GM21381 (cell line): Measurements from ENCODE around the gene ANO2.
"Not testable (repeated sequence)": the region's sequence is repeated elsewhere in the genome, so short reads cannot be mapped to it uniquely, and the experiment has no call there.

ENCODE experiments used
- ATAC-seq: cut with Tn5 transposase; IDR thresholded peaks from one replicate; pipeline ENCODE4 v1.9.1; 2021; ENCODE audit warnings: mild to moderate bottlenecking, moderate library complexity; ENCODE audit not compliant: unreplicated experiment

ANO2 gene

GRCh38 chr12:5889381-5890047 is 55.5 kb downstream of the ANO2 start:
- ATAC-seq, result no peak

- no peak for ATAC-seq
Measured at GRCh38 chr12:5888816-5889315, 56.2 kb downstream of the ANO2 start.

GRCh38 chr12:5887819-5888218 is 57.2 kb downstream of the ANO2 start:
- not testable (repeated sequence) for ATAC-seq

- ATAC-seq, result no peak
Measured at GRCh38 chr12:5884866-5885265, 60.2 kb downstream of the ANO2 start.

GRCh38 chr12:5884285-5884684 is 60.8 kb downstream of the ANO2 start:
- ATAC-seq, result no peak

- ATAC-seq, result no peak
Measured at GRCh38 chr12:5882511-5883190, 62.4 kb downstream of the ANO2 start.

GRCh38 chr12:5881666-5882065 is 63.4 kb downstream of the ANO2 start:
- ATAC-seq, result no peak

- no peak for ATAC-seq
Measured at GRCh38 chr12:5881101-5881606, 63.9 kb downstream of the ANO2 start.

GRCh38 chr12:5875851-5876250 is 69.2 kb downstream of the ANO2 start:
- no peak for ATAC-seq

- ATAC-seq, result no peak
Measured at GRCh38 chr12:5874514-5874913, 70.5 kb downstream of the ANO2 start.

GRCh38 chr12:5873281-5873919 is 71.7 kb downstream of the ANO2 start:
- no peak for ATAC-seq

GRCh38 chr12:5872745-5873144 is 72.3 kb downstream of the ANO2 start:
- no peak for ATAC-seq

GRCh38 chr12:5871741-5872140 is 73.3 kb downstream of the ANO2 start:
- no peak for ATAC-seq

GRCh38 chr12:5870183-5870582 is 74.9 kb downstream of the ANO2 start:
- ATAC-seq, result no peak

GRCh38 chr12:5868625-5869295 is 76.3 kb downstream of the ANO2 start:
- no peak for ATAC-seq

GRCh38 chr12:5865397-5865796 is 79.7 kb downstream of the ANO2 start:
- ATAC-seq, result no peak

- no peak for ATAC-seq
Measured at GRCh38 chr12:5864972-5865371, 80.1 kb downstream of the ANO2 start.

GRCh38 chr12:5864301-5864700 is 80.8 kb downstream of the ANO2 start:
- ATAC-seq, result no peak

- ATAC-seq, result no peak
Measured at GRCh38 chr12:5861416-5861815, 83.6 kb downstream of the ANO2 start.

GRCh38 chr12:5856692-5857091 is 88.4 kb downstream of the ANO2 start:
- ATAC-seq, result no peak

- no peak for ATAC-seq
Measured at GRCh38 chr12:5846950-5847349, 98.1 kb downstream of the ANO2 start.
